Retinal pigment epithelial cell (primary cell): Measurements from ENCODE around the gene NHLH1.

ENCODE experiments used
- DNase-seq: peaks from one replicate; pipeline ENCODE4 v3.0.0-alpha.2; 2010; ENCODE audit warnings: low read depth
- H3K4me3 ChIP-seq: 2 replicates; pipeline ENCODE4 v1.5.1; 2011; ENCODE audit warnings: mild to moderate bottlenecking, low read length, control low read depth, moderate library complexity
- TF ChIP-seq, protein P1 (sequence below): conservative IDR thresholded peaks from 2 replicates; pipeline ENCODE4 v1.5.1; 2011; ENCODE audit warnings: low read depth, low read length, control low read depth, inconsistent platforms

Gene NHLH1

GRCh38 chr1:160400646-160401486 is 34.0 kb downstream of the NHLH1 start:
- TF ChIP-seq, protein P1, sequence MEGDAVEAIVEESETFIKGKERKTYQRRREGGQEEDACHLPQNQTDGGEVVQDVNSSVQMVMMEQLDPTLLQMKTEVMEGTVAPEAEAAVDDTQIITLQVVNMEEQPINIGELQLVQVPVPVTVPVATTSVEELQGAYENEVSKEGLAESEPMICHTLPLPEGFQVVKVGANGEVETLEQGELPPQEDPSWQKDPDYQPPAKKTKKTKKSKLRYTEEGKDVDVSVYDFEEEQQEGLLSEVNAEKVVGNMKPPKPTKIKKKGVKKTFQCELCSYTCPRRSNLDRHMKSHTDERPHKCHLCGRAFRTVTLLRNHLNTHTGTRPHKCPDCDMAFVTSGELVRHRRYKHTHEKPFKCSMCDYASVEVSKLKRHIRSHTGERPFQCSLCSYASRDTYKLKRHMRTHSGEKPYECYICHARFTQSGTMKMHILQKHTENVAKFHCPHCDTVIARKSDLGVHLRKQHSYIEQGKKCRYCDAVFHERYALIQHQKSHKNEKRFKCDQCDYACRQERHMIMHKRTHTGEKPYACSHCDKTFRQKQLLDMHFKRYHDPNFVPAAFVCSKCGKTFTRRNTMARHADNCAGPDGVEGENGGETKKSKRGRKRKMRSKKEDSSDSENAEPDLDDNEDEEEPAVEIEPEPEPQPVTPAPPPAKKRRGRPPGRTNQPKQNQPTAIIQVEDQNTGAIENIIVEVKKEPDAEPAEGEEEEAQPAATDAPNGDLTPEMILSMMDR = no peak
- H3K4me3 ChIP-seq = peak overlapping the region; percentile 76
- DNase-seq = no peak

GRCh38 chr1:160401487-160401805 is 34.6 kb downstream of the NHLH1 start:
- no peak for DNase-seq
- TF ChIP-seq, protein P1 = no peak
- peak overlapping the region; percentile 76 for H3K4me3 ChIP-seq

DNA sequence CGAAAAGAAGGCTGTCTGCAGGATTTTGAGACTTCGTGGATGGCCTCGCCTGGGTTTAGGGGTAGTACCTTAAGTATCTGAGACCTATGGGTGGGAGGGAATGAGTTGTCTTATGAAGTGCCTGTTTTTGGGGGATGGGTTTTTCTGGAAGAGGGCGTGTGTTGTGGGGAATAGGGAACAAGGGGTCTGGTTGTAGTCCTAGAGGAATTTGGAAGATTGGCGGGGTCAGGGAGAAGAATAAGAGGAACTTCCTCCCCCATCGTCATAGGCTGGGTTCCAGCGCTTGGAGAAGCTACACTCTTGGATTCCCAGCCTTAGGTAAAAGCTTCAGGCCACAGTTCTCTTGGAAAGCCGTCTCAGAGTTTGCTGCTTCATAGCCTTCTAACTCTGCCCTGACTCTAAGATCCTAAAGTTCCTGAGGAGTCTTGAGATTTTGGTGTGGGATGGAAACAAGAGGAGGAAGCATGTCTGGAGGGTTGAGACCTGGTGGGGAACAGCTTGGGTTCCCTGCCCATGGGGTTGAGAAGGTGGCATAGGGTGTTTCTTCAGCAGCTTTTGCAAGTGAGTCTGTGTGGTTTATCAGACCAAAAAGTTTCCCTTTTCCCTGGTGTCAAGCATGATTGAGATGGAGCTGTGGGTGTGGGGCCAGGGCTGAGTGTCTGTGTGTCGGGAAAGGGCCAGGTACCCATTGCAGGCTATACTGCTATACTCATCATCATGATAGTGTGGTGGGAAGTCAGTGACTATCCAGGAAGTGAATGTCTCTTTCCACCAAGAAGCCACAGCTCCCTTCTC is 35.3 kb downstream of the NHLH1 start:
- no peak overlapping the region for H3K4me3 ChIP-seq
- DNase-seq = no peak
- TF ChIP-seq, protein P1 = no peak

GRCh38 chr1:160403244-160403643 is 36.4 kb downstream of the NHLH1 start:
- no peak for DNase-seq
- TF ChIP-seq, protein P1 = no peak
- H3K4me3 ChIP-seq = no peak overlapping the region

DNA sequence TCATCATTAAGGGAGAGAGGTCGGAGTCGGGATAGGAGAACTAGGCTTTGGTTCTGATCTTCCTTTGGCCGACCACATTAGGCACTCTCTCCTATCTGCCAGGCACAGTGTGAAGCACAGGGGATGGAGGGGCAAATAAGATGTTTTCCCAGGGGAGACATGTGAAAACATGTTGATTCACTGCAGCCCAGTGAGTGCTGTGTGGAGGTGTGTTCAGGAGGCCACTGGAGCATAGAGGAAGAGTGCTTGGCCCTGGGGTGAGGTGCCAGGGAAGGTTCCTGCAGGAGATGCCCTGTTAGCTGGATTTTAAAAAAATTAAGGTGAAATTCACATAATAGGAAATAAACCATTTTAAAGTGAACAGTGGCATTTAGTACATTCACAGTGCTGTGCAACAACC is 37.2 kb downstream of the NHLH1 start:
- TF ChIP-seq, protein P1 = no peak
- H3K4me3 ChIP-seq = no peak overlapping the region
- DNase-seq = no peak

GRCh38 chr1:160405331-160405877 is 38.5 kb downstream of the NHLH1 start:
- no peak for DNase-seq
- H3K4me3 ChIP-seq = no peak overlapping the region
- TF ChIP-seq, protein P1 = no peak
